ENCODE measurements around the gene TMEM108. TPM values are rescaled to one million over a fixed set of nuclear protein-coding genes. Genes with fewer than 3 reads are reported as not detected.

Gene TMEM108
- total RNA-seq, 5 donors from 2014 or later (not counting 1 experiment from before 2014, with no cell fraction given): 0.96 TPM; not detected in 4

GRCh38 chr3:133277813-133278212, 239.6 kb downstream of the TMEM108 start:
- Mint-ChIP-seq H3K27me3 (peaks cover 2 to 17% of the 10 kb centered on the region in 2 donors), H3K4me1 (no peaks in the 10 kb centered on the region), H3K27ac (no peak overlapping the region), H3K9me3 (no peaks in the 10 kb centered on the region), H3K4me3 (no peak overlapping the region), H3K36me3 (no peaks in the 10 kb centered on the region)
- H3K4me1 ChIP-seq (ENCODE audit: control insufficient read depth in 1 of 2, extremely low read depth in 1 of 2, insufficient read depth in 2 of 2, low read length in 2 of 2): no peaks in the 10 kb centered on the region
- no peaks in the 10 kb centered on the region for H3K9me3 ChIP-seq
- no peaks in the 10 kb centered on the region for H3K36me3 ChIP-seq (ENCODE audit: control insufficient read depth in 2 of 2, extremely low read depth in 1 of 2, insufficient read depth in 1 of 2, low read length in 1 of 2)
- H3K4me3 ChIP-seq (ENCODE audit: control insufficient read depth in 1 of 2, extremely low read depth in 1 of 2, low read length in 1 of 2): no peak overlapping the region
- ATAC-seq (replicated peaks in 1 of 4): no peak
- ChIA-PET POLR2A (no interaction called here), CTCF (no interaction called here)
- H3K27me3 ChIP-seq (replicated peaks in 1 of 2; ENCODE audit: control insufficient read depth in 2 of 2, extremely low read depth in 1 of 2, insufficient read depth in 2 of 2, low read length in 1 of 2): no peaks in the 10 kb centered on the region
- no peak overlapping the region for H3K27ac ChIP-seq (ENCODE audit: low read length)
- whole genome bisulfite sequencing (ENCODE audit: insufficient coverage): no CpG with 5 or more reads among the region's 2 CpGs
- no peak for DNase-seq

GRCh38 chr3:133278260-133279043, 240.3 kb downstream of the TMEM108 start:
- Histone ChIP-seq H3K36me3 (ENCODE audit: control insufficient read depth in 2 of 2, extremely low read depth in 1 of 2, insufficient read depth in 1 of 2, low read length in 1 of 2) (no peaks in the 10 kb centered on the region), H3K27ac (ENCODE audit: low read length) (no peak overlapping the region), H3K4me1 (ENCODE audit: control insufficient read depth in 1 of 2, extremely low read depth in 1 of 2, insufficient read depth in 2 of 2, low read length in 2 of 2) (no peaks in the 10 kb centered on the region), H3K27me3 (replicated peaks in 1 of 2; ENCODE audit: control insufficient read depth in 2 of 2, extremely low read depth in 1 of 2, insufficient read depth in 2 of 2, low read length in 1 of 2) (no peaks in the 10 kb centered on the region), H3K9me3 (no peaks in the 10 kb centered on the region), H3K4me3 (ENCODE audit: control insufficient read depth in 1 of 2, extremely low read depth in 1 of 2, low read length in 1 of 2) (no peak overlapping the region)
- 100% methylated on average over 1 of the region's 7 CpGs for WGBS (ENCODE audit: insufficient coverage)
- ChIA-PET POLR2A (no interaction called here), CTCF (no interaction called here)
- no peaks in the 10 kb centered on the region for H3K4me1 Mint-ChIP-seq
- H3K4me3 Mint-ChIP-seq: no peak overlapping the region
- H3K9me3 Mint-ChIP-seq: no peaks in the 10 kb centered on the region
- no peaks in the 10 kb centered on the region for H3K36me3 Mint-ChIP-seq
- H3K27me3 Mint-ChIP-seq: peaks cover 2 to 17% of the 10 kb centered on the region in 2 donors
- DNase-seq (no peak), ATAC-seq (replicated peaks in 1 of 4) (no peak)
- no peak overlapping the region for H3K27ac Mint-ChIP-seq

- POLR2A ChIA-PET: no interaction called here
- no peak overlapping the region for H3K27ac Mint-ChIP-seq
- no peaks in the 10 kb centered on the region for H3K36me3 Mint-ChIP-seq
- no peaks in the 10 kb centered on the region for H3K27me3 ChIP-seq (replicated peaks in 1 of 2; ENCODE audit: control insufficient read depth in 2 of 2, extremely low read depth in 1 of 2, insufficient read depth in 2 of 2, low read length in 1 of 2)
- H3K36me3 ChIP-seq (ENCODE audit: control insufficient read depth in 2 of 2, extremely low read depth in 1 of 2, insufficient read depth in 1 of 2, low read length in 1 of 2): no peaks in the 10 kb centered on the region
- H3K4me3 ChIP-seq (ENCODE audit: control insufficient read depth in 1 of 2, extremely low read depth in 1 of 2, low read length in 1 of 2): no peak overlapping the region
- H3K4me1 ChIP-seq (ENCODE audit: control insufficient read depth in 1 of 2, extremely low read depth in 1 of 2, insufficient read depth in 2 of 2, low read length in 2 of 2): no peaks in the 10 kb centered on the region
- no CpG with 5 or more reads among the region's 1 CpG for WGBS (ENCODE audit: insufficient coverage)
- CTCF ChIA-PET: no interaction called here
- no peaks in the 10 kb centered on the region for H3K9me3 ChIP-seq
- no peaks in the 10 kb centered on the region for H3K9me3 Mint-ChIP-seq
- H3K27me3 Mint-ChIP-seq: peaks cover 2 to 9% of the 10 kb centered on the region in 2 donors
- no peaks in the 10 kb centered on the region for H3K4me1 Mint-ChIP-seq
- DNase-seq (no peak), ATAC-seq (replicated peaks in 1 of 4) (no peak)
- H3K4me3 Mint-ChIP-seq: no peak overlapping the region
- H3K27ac ChIP-seq (ENCODE audit: low read length): no peak overlapping the region
Measured at GRCh38 chr3:133280586-133280985, 242.4 kb downstream of the TMEM108 start.

DNA sequence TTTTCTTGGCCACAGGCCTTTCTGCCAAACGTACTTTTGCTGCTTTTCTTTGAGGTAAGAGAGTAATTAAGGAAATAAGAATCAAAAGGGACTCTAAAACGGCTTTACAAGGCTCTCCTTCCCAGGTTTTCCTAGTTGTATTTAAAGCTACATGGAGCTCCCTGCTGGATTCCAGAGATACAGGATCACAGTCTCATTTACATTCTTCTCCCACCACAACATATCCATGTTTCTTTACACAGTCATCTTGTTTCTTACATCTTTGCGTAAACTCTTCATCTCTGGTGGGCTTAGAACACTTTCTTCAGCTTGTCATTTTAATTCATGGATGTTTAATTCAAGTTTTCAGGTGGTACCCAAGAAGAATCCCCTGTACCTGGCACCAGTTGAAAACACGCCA, 244.0 kb downstream of the TMEM108 start:
- H3K27me3 ChIP-seq (replicated peaks in 1 of 2; ENCODE audit: control insufficient read depth in 2 of 2, extremely low read depth in 1 of 2, insufficient read depth in 2 of 2, low read length in 1 of 2): no peaks in the 10 kb centered on the region
- Mint-ChIP-seq H3K27ac (no peak overlapping the region), H3K9me3 (no peaks in the 10 kb centered on the region), H3K4me1 (no peaks in the 10 kb centered on the region), H3K4me3 (no peak overlapping the region), H3K27me3 (peaks cover 2 to 21% of the 10 kb centered on the region in 2 donors), H3K36me3 (no peaks in the 10 kb centered on the region)
- ATAC-seq (replicated peaks in 1 of 4) (no peak), DNase-seq (no peak)
- H3K36me3 ChIP-seq (ENCODE audit: control insufficient read depth in 2 of 2, extremely low read depth in 1 of 2, insufficient read depth in 1 of 2, low read length in 1 of 2): no peaks in the 10 kb centered on the region
- H3K4me1 ChIP-seq (ENCODE audit: control insufficient read depth in 1 of 2, extremely low read depth in 1 of 2, insufficient read depth in 2 of 2, low read length in 2 of 2): no peaks in the 10 kb centered on the region
- H3K9me3 ChIP-seq: no peaks in the 10 kb centered on the region
- H3K27ac ChIP-seq (ENCODE audit: low read length): no peak overlapping the region
- H3K4me3 ChIP-seq (ENCODE audit: control insufficient read depth in 1 of 2, extremely low read depth in 1 of 2, low read length in 1 of 2): no peak overlapping the region
- ChIA-PET POLR2A (no interaction called here), CTCF (no interaction called here)
- 67% methylated on average over 1 of the region's 4 CpGs for WGBS (ENCODE audit: insufficient coverage)

DNA sequence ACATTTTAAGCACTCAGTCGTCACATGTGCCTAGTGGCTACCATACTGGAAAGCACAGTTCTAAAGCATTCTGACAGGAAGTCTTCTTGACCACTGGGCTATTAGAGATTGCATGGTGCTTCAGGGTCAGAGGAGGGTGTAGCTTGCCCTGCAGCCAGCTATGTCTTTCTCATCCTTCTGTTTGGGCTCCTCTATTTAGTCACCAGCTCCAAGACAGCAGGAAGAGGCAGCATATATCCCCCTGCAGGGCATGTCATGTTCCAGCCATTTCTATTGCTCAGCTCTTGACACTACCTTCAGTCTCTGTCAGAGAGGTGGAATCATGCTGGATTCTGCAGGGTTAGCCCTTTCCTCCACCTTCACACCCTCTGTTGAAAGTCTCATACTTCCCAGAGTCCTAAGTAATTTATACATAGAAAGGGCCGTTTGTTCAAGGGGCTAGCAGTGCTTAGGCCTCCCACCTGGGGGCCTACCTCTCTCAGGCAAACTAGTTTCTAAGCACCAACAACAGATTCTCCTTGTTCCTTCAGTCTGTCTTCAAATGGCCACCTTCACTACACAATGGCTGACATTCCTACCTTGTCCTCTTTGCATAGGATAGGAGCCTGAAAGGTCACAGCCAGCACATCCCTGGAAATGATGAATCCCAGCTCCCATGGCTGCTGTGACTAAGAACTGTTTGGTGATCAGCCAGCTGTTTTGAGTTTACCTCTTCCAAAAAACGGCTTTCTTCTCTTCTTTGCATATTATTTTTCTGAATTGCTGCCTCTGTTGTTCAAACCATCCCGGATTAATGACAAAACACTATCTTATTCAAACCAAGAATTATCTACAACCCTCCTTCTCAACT, 246.0 kb downstream of the TMEM108 start:
- DNase-seq: no peak
- WGBS (ENCODE audit: insufficient coverage): 72% methylated on average over 4 of the region's 4 CpGs
- CTCF ChIA-PET: no interaction called here

DNA sequence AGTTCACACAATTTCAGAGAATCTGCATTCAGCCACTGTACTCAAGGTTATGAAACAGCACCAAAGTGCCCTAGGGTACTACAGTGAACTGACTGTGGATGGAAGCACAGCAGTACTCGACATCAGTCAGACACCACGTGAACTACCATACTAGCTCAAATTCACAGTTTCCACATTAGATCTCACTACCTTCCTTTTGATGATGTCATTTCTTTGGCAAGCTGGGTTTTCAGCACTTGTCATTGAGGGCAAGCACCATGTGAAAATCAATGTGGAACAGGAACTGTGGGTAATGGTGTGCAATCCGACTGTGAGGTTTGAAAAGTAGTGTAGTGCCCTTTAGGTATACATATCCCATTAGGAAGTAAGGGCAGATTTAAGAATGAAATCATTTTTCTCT, 251.1 kb downstream of the TMEM108 start:
- H3K4me3 ChIP-seq (ENCODE audit: control insufficient read depth in 1 of 2, extremely low read depth in 1 of 2, low read length in 1 of 2): no peak overlapping the region
- WGBS (ENCODE audit: insufficient coverage): no CpG with 5 or more reads among the region's 3 CpGs
- H3K27me3 ChIP-seq (replicated peaks in 1 of 2; ENCODE audit: control insufficient read depth in 2 of 2, extremely low read depth in 1 of 2, insufficient read depth in 2 of 2, low read length in 1 of 2): no peaks in the 10 kb centered on the region
- POLR2A ChIA-PET: no interaction called here
- H3K27me3 Mint-ChIP-seq: peaks cover 9 to 22% of the 10 kb centered on the region in 2 donors
- DNase-seq (no peak), ATAC-seq (replicated peaks in 1 of 4) (no peak)
- H3K27ac ChIP-seq (ENCODE audit: low read length): no peak overlapping the region
- H3K4me1 ChIP-seq (ENCODE audit: control insufficient read depth in 1 of 2, extremely low read depth in 1 of 2, insufficient read depth in 2 of 2, low read length in 2 of 2): no peaks in the 10 kb centered on the region
- CTCF ChIA-PET: no interaction called here
- no peaks in the 10 kb centered on the region for H3K36me3 Mint-ChIP-seq
- H3K4me1 Mint-ChIP-seq: no peaks in the 10 kb centered on the region
- no peak overlapping the region for H3K4me3 Mint-ChIP-seq
- no peak overlapping the region for H3K27ac Mint-ChIP-seq
- no peaks in the 10 kb centered on the region for H3K36me3 ChIP-seq (ENCODE audit: control insufficient read depth in 2 of 2, extremely low read depth in 1 of 2, insufficient read depth in 1 of 2, low read length in 1 of 2)
- no peaks in the 10 kb centered on the region for H3K9me3 ChIP-seq
- no peaks in the 10 kb centered on the region for H3K9me3 Mint-ChIP-seq

More for the DNA sequence above, 246.0 kb downstream of the TMEM108 start:
- no peaks in the 10 kb centered on the region for H3K27me3 ChIP-seq (replicated peaks in 1 of 2; ENCODE audit: control insufficient read depth in 2 of 2, extremely low read depth in 1 of 2, insufficient read depth in 2 of 2, low read length in 1 of 2)
- Mint-ChIP-seq H3K9me3 (no peaks in the 10 kb centered on the region), H3K4me3 (no peak overlapping the region), H3K27me3 (peaks cover 6 to 24% of the 10 kb centered on the region in 2 donors), H3K27ac (no peak overlapping the region), H3K36me3 (no peaks in the 10 kb centered on the region), H3K4me1 (no peaks in the 10 kb centered on the region)
- POLR2A ChIA-PET: no interaction called here
- no peak for ATAC-seq (replicated peaks in 1 of 4)
- H3K9me3 ChIP-seq: no peaks in the 10 kb centered on the region
- H3K4me3 ChIP-seq (ENCODE audit: control insufficient read depth in 1 of 2, extremely low read depth in 1 of 2, low read length in 1 of 2): no peak overlapping the region
- H3K36me3 ChIP-seq (ENCODE audit: control insufficient read depth in 2 of 2, extremely low read depth in 1 of 2, insufficient read depth in 1 of 2, low read length in 1 of 2): no peaks in the 10 kb centered on the region
- H3K4me1 ChIP-seq (ENCODE audit: control insufficient read depth in 1 of 2, extremely low read depth in 1 of 2, insufficient read depth in 2 of 2, low read length in 2 of 2): no peaks in the 10 kb centered on the region
- H3K27ac ChIP-seq (ENCODE audit: low read length): no peak overlapping the region
